Fibroblast of pulmonary artery (primary cell): ENCODE results near the gene STN1.
A peak's percentile ranks its signal among the peaks of the same experiment; 100 is the strongest.

Experiments used
- DNase-seq: peaks from one replicate; pipeline ENCODE4 v3.0.0-alpha.2; 2010; ENCODE audit warnings: low read depth
- H3K4me3 ChIP-seq: replicated peaks from 2 replicates; pipeline ENCODE4 v1.5.1; 2011; ENCODE audit warnings: low read depth, mild to moderate bottlenecking, control low read depth, low read length, moderate library complexity
- TF ChIP-seq, protein P1 (sequence below): IDR thresholded peaks from 2 replicates; pipeline ENCODE4 v1.5.1; 2011; ENCODE audit warnings: mild to moderate bottlenecking, control low read depth, low read length, inconsistent platforms; ENCODE audit errors: missing control alignments

Gene STN1

DNA sequence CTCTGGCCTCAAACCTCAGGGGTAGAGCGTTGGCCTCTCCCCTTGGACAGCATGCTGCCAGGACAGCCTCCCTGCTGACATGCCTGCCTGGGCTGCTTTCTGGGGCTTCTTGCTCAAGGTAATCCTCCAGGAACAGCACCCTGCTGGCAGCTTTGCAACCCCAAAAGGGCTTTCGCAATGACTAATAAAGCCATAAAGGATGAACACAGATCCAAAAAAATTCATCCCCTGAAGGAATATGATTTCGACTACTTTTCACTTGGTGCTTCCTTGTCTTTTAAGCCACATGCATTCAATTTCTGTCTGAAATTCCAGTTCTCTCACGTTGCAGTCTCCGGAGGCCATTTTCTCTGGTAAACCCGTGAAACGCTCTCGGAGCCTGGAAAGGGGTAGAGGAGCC lies 47.5 kb downstream of the STN1 start:
- no peak for DNase-seq
- no peak overlapping the region for H3K4me3 ChIP-seq
- TF ChIP-seq, protein P1, sequence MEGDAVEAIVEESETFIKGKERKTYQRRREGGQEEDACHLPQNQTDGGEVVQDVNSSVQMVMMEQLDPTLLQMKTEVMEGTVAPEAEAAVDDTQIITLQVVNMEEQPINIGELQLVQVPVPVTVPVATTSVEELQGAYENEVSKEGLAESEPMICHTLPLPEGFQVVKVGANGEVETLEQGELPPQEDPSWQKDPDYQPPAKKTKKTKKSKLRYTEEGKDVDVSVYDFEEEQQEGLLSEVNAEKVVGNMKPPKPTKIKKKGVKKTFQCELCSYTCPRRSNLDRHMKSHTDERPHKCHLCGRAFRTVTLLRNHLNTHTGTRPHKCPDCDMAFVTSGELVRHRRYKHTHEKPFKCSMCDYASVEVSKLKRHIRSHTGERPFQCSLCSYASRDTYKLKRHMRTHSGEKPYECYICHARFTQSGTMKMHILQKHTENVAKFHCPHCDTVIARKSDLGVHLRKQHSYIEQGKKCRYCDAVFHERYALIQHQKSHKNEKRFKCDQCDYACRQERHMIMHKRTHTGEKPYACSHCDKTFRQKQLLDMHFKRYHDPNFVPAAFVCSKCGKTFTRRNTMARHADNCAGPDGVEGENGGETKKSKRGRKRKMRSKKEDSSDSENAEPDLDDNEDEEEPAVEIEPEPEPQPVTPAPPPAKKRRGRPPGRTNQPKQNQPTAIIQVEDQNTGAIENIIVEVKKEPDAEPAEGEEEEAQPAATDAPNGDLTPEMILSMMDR = no peak

- TF ChIP-seq, protein P1 = no peak
- H3K4me3 ChIP-seq = no peak overlapping the region
- no peak for DNase-seq
Measured at GRCh38 chr10:103869336-103869735, 48.6 kb downstream of the STN1 start.

GRCh38 chr10:103868200-103868599 lies 49.8 kb downstream of the STN1 start:
- DNase-seq = no peak
- H3K4me3 ChIP-seq = no peak overlapping the region
- TF ChIP-seq, protein P1 = no peak

DNA sequence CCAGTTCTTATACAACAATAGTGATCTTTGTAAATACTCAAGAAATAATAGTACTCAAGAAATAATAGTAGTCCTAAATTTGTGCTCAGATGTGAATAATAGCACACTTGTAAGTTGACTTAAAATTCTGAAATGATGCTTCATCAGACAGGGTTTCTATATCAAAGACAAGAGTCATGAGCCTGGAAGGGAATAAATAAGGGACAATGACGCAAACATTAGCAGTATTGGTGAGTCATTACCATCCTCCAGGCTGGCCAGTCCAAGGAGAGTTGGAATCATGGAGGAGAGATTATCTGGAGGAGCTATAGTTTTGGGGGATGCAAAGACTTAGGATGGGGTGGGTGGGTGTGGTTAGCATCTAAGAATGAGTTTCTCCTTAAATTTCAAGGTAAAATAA lies 56.5 kb downstream of the STN1 start:
- TF ChIP-seq, protein P1 = no peak
- no peak overlapping the region for H3K4me3 ChIP-seq
- DNase-seq = no peak

DNA sequence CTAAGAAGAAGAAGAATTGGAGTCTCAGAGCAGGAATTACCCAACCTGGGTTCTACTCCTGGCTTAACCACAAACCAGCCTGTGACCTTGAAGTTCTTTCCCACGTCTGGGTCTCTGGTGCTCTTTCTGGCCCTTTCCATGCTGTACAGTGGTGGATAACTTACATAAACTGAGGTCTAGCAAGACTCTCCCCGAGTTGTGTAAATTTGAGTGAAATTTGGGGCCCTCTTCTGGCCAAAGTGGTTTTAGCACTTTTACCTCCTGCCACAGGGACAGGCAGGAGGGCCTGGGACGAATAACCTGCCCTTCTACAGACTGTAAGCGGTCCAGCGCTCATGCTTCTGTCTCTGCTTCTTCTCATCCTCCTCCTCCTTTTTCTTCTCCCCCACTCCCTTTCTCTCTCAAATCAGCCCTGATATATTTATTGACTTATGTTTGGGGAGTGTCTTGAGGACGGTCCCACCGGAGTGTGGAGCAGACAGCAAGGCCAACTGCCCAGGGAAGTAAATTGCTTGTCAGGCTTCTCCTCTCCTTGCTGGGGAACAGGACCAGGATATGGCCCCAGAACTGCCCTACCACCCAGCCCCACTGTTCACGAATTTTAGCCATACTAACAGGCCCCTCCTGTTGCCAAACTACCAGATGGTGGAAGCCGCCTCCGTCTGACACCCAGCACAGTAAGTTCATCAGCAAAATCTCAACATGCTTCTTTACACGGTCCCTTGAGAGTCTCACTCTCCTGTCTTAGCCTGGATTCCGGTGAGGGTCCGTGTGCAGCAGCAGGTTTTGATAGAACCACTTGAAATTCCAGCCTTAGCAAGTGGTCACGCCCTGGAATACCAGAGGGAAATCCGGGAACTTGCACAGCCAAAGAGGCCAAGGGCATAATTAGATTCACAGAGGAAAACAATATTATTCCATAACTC lies 58.6 kb downstream of the STN1 start:
- H3K4me3 ChIP-seq = no peak overlapping the region
- TF ChIP-seq, protein P1 = peak; percentile 61
- DNase-seq = peak; percentile 80

GRCh38 chr10:103858360-103858759 lies 59.6 kb downstream of the STN1 start:
- no peak for DNase-seq
- H3K4me3 ChIP-seq = no peak overlapping the region
- TF ChIP-seq, protein P1 = no peak

DNA sequence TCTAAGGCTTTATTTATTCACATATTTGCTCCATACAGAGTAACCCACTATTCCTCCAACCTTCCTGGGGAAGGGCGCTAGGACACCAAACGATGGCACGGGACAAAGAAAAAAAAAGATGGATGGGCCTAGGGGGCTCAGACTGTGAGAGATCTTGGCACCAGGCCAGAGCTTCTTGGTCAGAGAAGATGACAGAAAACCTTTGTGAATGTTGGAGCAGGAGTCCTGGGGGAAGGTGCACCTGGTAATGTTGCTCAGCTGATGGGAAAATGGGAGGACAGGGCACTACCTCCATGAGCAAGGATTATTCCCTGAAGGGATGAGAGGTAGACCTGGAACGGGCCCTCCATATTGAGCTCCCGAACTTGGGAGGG lies 61.2 kb downstream of the STN1 start:
- no peak for DNase-seq
- TF ChIP-seq, protein P1 = no peak
- no peak overlapping the region for H3K4me3 ChIP-seq
